Subcutaneous adipose tissue (tissue), 4 donors: Measurements from ENCODE around the gene PFDN4. TPM values are rescaled to one million over a fixed set of nuclear protein-coding genes. Genes with fewer than 3 reads are reported as not detected.

Experiments used
- total RNA-seq, 4 donors: library from RNA; depleted of rRNA; stranded (reverse); fragments of >200 nt; gene quantifications; one replicate each; pipeline ENCODE4 v1.1.0, GENCODE V29; 2016
- TF ChIP-seq, protein P1 (sequence below): fragments of 450-650 bp; IDR thresholded peaks from one replicate; pipeline ENCODE4 v1.5.1; 2016; ENCODE audit warnings: low read depth, mild to moderate bottlenecking, control low read depth, antibody characterized with exemption, moderate library complexity

PFDN4 gene
- total RNA-seq, 4 donors from 2014 or later: 53.9 to 127 (median 69.5) TPM

DNA sequence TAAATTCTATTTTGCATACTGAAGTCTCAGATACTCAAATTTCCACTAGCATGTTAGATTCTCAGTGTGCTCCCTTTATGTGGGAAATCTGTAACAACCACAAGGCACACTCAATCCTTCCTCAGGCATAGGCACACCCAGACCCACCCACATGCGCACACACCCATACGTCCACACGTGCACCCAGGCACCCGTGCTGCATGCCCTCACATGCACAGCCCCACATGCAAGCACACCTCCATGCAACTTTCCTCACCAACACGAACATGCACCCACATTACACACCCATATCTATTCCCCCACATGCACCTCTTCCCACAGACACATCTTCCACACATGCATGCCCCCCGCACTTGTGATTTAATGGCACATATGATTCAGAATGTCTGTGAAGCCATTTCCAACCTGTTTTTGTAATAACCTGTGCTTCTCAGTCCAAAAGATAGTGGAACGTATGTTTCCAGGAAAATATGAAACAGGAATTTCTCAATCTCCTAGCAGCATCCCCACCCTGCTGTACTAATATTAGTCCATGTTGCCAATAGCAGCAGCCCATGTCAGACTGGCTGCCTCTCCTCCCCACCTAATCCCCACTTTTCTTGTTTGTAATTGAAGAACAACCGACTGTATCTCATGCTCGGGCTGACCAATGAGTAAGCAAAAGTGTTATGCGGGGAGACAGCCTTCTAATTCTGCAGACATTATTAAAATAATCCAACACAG is 22.8 kb upstream of the PFDN4 start:
- TF ChIP-seq, protein P1, sequence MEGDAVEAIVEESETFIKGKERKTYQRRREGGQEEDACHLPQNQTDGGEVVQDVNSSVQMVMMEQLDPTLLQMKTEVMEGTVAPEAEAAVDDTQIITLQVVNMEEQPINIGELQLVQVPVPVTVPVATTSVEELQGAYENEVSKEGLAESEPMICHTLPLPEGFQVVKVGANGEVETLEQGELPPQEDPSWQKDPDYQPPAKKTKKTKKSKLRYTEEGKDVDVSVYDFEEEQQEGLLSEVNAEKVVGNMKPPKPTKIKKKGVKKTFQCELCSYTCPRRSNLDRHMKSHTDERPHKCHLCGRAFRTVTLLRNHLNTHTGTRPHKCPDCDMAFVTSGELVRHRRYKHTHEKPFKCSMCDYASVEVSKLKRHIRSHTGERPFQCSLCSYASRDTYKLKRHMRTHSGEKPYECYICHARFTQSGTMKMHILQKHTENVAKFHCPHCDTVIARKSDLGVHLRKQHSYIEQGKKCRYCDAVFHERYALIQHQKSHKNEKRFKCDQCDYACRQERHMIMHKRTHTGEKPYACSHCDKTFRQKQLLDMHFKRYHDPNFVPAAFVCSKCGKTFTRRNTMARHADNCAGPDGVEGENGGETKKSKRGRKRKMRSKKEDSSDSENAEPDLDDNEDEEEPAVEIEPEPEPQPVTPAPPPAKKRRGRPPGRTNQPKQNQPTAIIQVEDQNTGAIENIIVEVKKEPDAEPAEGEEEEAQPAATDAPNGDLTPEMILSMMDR: no peak

- TF ChIP-seq, protein P1: no peak
These were observed 19.6 kb upstream of the PFDN4 start for GRCh38 chr20:54188132-54188849.

GRCh38 chr20:54189630-54190029 is 18.3 kb upstream of the PFDN4 start:
- TF ChIP-seq, protein P1: no peak

DNA sequence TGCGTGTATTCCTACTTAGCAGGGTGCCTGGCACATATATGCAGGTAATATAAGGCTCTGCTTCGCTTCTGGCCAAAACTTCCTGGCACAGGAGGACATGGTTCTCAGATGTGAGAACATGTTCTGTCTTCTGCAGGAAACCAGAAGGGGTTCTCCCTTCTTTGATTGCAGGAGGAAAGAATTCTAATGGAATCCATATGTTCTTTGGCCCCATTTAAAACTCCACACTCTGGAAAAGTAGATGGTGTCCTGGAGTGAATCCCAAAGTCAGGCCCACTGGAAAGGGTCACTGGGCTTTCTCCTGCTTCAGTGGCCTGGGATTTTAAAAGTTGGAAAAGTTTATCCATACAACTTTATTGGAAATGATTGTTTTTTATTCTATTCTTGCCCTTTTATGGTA is 17.7 kb upstream of the PFDN4 start:
- TF ChIP-seq, protein P1: no peak

- TF ChIP-seq, protein P1: no peak
These were observed 14.1 kb upstream of the PFDN4 start for GRCh38 chr20:54193817-54194216.

DNA sequence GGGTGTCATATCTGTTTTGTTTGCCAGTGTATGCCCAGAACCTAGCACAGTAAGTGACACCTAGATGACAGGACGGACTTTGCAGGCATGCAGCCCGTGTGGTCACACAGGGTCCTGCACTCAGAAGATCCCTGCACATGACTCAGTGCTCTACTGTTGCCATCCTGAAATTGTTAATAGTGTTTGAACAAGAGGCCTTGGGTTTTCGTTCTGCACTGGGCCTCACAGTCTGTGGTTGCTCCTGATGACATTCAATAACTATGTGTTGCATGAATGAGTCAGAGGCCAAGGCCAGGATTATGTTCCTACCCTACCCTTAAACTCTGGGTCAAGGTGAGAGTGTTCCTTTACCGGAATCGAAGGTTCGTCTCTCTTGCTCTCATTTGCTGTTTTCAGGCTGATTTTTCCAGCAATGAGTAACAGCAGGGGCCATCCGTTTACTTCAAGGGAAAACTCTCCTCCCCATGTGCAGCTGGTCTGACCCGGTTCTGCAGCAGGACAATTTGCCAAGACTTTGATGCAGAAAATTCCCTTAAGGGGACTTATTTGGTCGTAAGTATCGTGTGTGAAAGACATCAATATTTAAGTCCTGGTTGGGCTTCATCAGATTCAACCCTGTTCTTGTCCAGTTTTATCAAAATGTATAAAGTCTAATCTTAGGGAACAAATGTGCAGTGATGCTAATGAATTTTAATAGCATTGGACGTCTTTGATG is 13.0 kb upstream of the PFDN4 start:
- TF ChIP-seq, protein P1: no peak
